Measurements from ENCODE around the gene OR52E5.

DNA sequence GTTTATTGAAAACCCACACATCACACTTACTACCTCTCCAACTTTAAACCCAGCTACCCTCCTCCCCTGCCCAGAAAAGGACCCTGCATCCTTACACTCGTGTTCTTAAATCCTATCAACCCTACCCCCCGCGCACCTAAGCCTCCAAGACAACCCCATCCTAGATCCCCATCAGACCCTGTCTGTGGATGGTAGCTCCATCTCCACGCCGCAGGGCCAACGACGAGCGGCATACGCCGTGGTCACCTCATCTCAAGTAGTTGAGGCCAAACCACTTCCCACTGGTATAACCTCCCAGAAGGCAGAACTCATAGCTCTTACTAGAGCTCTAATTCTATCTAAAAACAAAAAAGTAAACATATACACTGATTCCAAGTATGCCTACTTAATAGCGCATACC is 39.7 kb downstream of the OR52E5 start:
- TF ChIP-seq, protein P1, sequence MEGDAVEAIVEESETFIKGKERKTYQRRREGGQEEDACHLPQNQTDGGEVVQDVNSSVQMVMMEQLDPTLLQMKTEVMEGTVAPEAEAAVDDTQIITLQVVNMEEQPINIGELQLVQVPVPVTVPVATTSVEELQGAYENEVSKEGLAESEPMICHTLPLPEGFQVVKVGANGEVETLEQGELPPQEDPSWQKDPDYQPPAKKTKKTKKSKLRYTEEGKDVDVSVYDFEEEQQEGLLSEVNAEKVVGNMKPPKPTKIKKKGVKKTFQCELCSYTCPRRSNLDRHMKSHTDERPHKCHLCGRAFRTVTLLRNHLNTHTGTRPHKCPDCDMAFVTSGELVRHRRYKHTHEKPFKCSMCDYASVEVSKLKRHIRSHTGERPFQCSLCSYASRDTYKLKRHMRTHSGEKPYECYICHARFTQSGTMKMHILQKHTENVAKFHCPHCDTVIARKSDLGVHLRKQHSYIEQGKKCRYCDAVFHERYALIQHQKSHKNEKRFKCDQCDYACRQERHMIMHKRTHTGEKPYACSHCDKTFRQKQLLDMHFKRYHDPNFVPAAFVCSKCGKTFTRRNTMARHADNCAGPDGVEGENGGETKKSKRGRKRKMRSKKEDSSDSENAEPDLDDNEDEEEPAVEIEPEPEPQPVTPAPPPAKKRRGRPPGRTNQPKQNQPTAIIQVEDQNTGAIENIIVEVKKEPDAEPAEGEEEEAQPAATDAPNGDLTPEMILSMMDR (IDR thresholded peaks at IDR 0.05; ENCODE audit: insufficient read depth, low read depth, low read length), result no peak
- no peak for TF ChIP-seq EZH2 (IDR thresholded peaks at IDR 0.05; ENCODE audit: insufficient read depth, low read length)

All from astrocyte (in vitro differentiated cells and primary cell).